Prostate gland (tissue), 2 donors: Measurements from ENCODE around the gene KIAA1755.

Experiments used
- POLR2A ChIP-seq: fragments of 450-650 bp; IDR thresholded peaks from one replicate; pipeline ENCODE4 v1.6.1; 2016; ENCODE audit warnings: antibody characterized with exemption, mild to moderate bottlenecking
- POLR2AphosphoS5 ChIP-seq: sonication (generic); formaldehyde crosslinking; IDR thresholded peaks from one replicate; pipeline ENCODE4 v1.6.1; 2017; ENCODE audit warnings: antibody characterized with exemption
- TF ChIP-seq, protein P1 (sequence below), 4 experiments: fragments of 200-600 bp in 2 of 4; fragments of 450-650 bp in 2 of 4; sonication (generic) in 2 of 4; IDR thresholded peaks; 1 replicate in 3 of 4; 2 replicates in 1 of 4; pipeline ENCODE4 v1.5.1; 2016 to 2019; ENCODE audit warnings: antibody characterized with exemption in 4 of 4, mild to moderate bottlenecking in 2 of 4, moderate library complexity in 2 of 4

- TF ChIP-seq, protein P1, sequence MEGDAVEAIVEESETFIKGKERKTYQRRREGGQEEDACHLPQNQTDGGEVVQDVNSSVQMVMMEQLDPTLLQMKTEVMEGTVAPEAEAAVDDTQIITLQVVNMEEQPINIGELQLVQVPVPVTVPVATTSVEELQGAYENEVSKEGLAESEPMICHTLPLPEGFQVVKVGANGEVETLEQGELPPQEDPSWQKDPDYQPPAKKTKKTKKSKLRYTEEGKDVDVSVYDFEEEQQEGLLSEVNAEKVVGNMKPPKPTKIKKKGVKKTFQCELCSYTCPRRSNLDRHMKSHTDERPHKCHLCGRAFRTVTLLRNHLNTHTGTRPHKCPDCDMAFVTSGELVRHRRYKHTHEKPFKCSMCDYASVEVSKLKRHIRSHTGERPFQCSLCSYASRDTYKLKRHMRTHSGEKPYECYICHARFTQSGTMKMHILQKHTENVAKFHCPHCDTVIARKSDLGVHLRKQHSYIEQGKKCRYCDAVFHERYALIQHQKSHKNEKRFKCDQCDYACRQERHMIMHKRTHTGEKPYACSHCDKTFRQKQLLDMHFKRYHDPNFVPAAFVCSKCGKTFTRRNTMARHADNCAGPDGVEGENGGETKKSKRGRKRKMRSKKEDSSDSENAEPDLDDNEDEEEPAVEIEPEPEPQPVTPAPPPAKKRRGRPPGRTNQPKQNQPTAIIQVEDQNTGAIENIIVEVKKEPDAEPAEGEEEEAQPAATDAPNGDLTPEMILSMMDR (IDR thresholded peaks at IDR 0.05): no peak
- no peak for TF ChIP-seq POLR2A
- TF ChIP-seq POLR2AphosphoS5: no peak
Observed at GRCh38 chr20:38216201-38216600, 44.3 kb downstream of the KIAA1755 start.
